ENCODE results near the gene CDSN.
"Not testable (repeated sequence)": the region's sequence is repeated elsewhere in the genome, so short reads cannot be mapped to it uniquely, and the experiment has no call there.

The CDSN gene

GRCh38 chr6:31120151-31120915 is at the start of gene CDSN:
TSS of gene CDSN (minus strand) at chr6:31120446. CDS start at chr6:31120419, 27 bp downstream.
- H3K27ac ChIP-seq = no peak within 1 kb of the TSS
- TF ChIP-seq, protein P1, sequence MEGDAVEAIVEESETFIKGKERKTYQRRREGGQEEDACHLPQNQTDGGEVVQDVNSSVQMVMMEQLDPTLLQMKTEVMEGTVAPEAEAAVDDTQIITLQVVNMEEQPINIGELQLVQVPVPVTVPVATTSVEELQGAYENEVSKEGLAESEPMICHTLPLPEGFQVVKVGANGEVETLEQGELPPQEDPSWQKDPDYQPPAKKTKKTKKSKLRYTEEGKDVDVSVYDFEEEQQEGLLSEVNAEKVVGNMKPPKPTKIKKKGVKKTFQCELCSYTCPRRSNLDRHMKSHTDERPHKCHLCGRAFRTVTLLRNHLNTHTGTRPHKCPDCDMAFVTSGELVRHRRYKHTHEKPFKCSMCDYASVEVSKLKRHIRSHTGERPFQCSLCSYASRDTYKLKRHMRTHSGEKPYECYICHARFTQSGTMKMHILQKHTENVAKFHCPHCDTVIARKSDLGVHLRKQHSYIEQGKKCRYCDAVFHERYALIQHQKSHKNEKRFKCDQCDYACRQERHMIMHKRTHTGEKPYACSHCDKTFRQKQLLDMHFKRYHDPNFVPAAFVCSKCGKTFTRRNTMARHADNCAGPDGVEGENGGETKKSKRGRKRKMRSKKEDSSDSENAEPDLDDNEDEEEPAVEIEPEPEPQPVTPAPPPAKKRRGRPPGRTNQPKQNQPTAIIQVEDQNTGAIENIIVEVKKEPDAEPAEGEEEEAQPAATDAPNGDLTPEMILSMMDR (conservative IDR thresholded peaks at IDR 0.05) = no peak
- no peak for TF ChIP-seq ZFX (IDR thresholded peaks at IDR 0.05)

DNA sequence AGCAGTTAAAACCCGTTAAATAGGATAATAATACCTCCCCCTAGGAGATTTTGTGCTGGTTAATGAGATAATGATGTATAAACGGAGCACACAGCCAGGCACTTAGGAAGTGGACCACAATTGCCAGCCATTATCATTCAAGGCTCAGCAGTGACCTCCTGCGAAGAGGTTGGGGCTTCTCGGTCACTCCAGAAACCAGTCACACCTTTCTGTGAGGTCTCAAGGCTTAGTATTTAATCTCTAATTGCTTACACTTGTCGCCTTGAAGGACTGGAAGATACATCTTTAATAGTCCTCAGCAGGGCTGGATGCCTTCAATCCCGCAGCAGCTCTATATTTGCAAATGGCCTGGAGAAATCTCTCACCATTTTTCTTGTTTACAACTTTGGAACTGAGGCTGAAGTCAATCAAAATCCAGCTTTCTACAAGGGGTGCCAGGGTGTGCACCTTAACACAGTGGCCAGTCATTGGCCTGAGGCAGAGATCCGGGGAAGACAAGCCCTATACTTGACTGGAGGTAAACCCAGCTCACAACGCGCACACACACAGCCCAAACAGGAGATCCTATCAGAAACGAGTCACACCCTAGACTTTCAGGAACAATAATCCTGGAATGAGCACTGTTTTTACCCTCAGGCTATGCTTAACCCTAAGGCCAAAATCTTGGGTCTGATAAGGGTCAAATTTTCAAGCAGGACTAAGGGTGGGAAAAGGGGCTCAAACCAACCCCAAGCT is 49.0 kb upstream of the CDSN start:
- no peak overlapping the region for H3K27ac ChIP-seq
- no peak for TF ChIP-seq ZFX (IDR thresholded peaks at IDR 0.05)
- TF ChIP-seq, protein P1 (conservative IDR thresholded peaks at IDR 0.05) = no peak

GRCh38 chr6:31168606-31169005 is 48.4 kb upstream of the CDSN start:
- H3K27ac ChIP-seq = no peak overlapping the region
- no peak for TF ChIP-seq ZFX (IDR thresholded peaks at IDR 0.05)
- TF ChIP-seq, protein P1 (conservative IDR thresholded peaks at IDR 0.05) = no peak

- no peak for TF ChIP-seq ZFX (IDR thresholded peaks at IDR 0.05)
Observed at GRCh38 chr6:31165986-31166385, 45.7 kb upstream of the CDSN start.

DNA sequence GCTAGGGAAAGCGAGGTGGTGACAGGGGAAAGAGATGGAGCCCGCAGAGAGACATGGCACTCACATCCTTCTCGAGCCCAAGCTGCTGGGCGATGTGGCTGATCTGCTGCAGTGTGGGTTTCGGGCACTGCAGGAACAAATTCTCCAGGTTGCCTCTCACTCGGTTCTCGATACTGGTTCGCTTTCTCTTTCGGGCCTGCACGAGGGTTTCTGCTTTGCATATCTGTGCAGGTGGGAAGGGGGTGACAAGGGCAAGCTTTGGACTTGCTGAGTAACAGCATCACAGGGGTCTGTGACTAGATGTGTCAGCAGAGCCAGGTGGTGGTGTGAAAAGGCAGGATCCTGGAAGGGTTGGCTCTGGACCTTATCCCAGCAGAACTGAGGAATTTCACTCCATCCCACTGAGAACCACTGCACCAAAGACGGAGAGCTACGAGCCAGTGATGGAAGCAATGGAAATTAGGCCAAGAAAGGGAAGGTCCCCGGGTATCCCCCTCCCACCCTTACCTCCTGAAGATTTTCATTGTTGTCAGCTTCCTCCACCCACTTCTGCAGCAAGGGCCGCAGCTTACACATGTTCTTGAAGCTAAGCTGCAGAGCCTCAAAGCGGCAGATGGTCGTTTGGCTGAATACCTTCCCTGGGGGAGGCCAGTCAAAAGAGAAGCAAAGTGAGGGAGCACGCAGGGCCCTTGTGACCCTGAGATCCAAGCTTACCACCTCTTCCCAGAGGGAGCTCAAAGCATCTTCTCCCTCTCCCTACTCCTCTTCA is 45.0 kb upstream of the CDSN start:
- H3K27ac ChIP-seq = not testable (repeated sequence)

More at GRCh38 chr6:31165986-31166385, 45.7 kb upstream of the CDSN start:
- H3K27ac ChIP-seq = no peak overlapping the region

DNA sequence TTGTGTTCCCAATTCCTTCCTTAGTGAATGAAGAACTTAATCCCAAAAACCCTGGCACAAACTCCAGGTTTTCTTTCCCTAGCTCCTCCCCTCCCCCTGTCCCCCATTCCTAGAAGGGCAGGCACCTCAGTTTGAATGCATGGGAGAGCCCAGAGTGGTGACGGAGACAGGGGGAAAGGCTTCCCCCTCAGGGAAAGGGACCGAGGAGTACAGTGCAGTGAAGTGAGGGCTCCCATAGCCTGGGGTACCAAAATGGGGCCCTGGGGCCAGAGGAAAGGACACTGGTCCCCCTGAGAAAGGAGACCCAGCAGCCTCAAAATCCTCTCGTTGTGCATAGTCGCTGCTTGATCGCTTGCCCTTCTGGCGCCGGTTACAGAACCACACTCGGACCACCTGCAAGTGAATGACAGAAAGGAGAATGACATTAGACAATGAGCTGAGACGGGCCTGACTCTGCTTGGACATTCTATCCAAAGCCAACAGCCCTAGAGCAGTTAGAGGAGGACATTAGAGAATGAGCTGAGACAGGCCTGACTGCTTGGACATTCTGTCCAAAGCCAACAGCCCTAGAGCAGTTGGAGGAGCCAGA is 44.3 kb upstream of the CDSN start:
- not testable (repeated sequence) for H3K27ac ChIP-seq

- H3K27ac ChIP-seq = no peak overlapping the region
- no peak for TF ChIP-seq ZFX (IDR thresholded peaks at IDR 0.05)
- TF ChIP-seq, protein P1 (conservative IDR thresholded peaks at IDR 0.05) = no peak
Observed at GRCh38 chr6:31163922-31164321, 43.7 kb upstream of the CDSN start.

DNA sequence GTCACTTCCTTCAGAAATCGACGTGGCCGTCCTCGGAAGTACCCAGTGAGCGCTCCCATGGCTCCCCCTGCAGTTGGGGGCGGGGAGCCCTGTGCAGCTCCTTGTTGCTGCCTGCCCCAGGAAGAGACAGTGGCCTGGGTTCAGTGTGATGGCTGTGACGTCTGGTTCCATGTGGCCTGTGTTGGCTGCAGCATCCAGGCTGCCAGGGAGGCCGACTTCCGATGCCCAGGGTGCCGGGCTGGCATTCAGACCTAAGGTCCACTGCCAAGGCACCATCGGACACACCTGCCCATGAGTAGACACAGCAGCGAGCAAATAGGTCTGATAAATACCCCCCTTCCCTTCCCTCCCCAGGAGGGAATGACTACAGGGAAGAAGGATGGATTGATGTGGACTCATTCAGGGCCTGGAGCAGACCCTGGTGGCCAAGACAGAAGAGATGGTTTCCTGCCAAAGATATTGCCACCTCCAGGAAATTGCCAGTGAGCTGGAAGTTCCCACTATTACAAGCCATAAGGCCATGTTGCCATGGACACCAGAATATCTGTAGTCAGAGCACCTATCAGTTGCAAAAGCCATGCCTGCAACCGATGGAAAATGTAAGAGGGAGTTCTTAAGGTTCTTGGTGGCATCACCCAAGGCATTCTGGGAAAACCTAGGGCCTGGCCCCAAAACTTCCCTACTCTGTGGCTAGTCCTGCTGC is 42.4 kb upstream of the CDSN start:
- TF ChIP-seq, protein P1 (conservative IDR thresholded peaks at IDR 0.05) = no peak
- TF ChIP-seq ZFX (IDR thresholded peaks at IDR 0.05) = no peak
- H3K27ac ChIP-seq = no peak overlapping the region
